K562 (cell line): ENCODE data around the gene EMILIN1.

Experiments used
- CTCF ChIP-seq, 3 experiments: IDR thresholded peaks in 2 of 3; conservative IDR thresholded peaks in 1 of 3; 2 replicates each; pipeline ENCODE4 v1.5.1; 2011 to 2012; ENCODE audit warnings: low read length in 3 of 3, mild to moderate bottlenecking in 3 of 3, control low read depth in 2 of 3, improper control_type of control experiment in 1 of 3, inconsistent platforms in 1 of 3, low read depth in 1 of 3, mixed read lengths in 1 of 3, moderate library complexity in 1 of 3; ENCODE audit not compliant: insufficient read depth in 2 of 3
- MEF2D ChIP-seq: conservative IDR thresholded peaks from 2 replicates; pipeline ENCODE4 v1.6.1; 2016; ENCODE audit warnings: low read depth, missing genetic modification characterization, missing compliant biosample characterization
- POLR2AphosphoS2 ChIP-seq: IDR thresholded peaks from 2 replicates; pipeline ENCODE4 v1.6.1; 2012; ENCODE audit warnings: low read length, improper control_type of control experiment
- RCOR1 ChIP-seq, 2 experiments: IDR thresholded peaks; 2 replicates each; pipeline ENCODE4 v1.6.1; 2012; ENCODE audit warnings: low read depth in 2 of 2, low read length in 2 of 2, borderline replicate concordance in 1 of 2, improper control_type of control experiment in 1 of 2
- RFX5 ChIP-seq: IDR thresholded peaks from 2 replicates; pipeline ENCODE4 v1.6.1; 2011; ENCODE audit warnings: low read depth, mild to moderate bottlenecking, improper control_type of control experiment, low read length
- ZNF282 ChIP-seq: sonication (generic); formaldehyde crosslinking; IDR thresholded peaks from 2 replicates; pipeline ENCODE4 v1.8.1; 2023; ENCODE audit warnings: missing genetic modification reagents
- TF ChIP-seq, protein P1 (sequence below): fragments of 200-800 bp; sonication (Bioruptor generic); IDR thresholded peaks from 2 replicates; pipeline ENCODE4 v1.6.1; 2016; ENCODE audit warnings: missing genetic modification characterization, missing compliant biosample characterization
- TF ChIP-seq, protein P2 (sequence below): sonication (generic); formaldehyde crosslinking; IDR thresholded peaks from 2 replicates; pipeline ENCODE4 v1.8.1; 2023; ENCODE audit warnings: mild to moderate bottlenecking, missing genetic modification reagents

DNA sequence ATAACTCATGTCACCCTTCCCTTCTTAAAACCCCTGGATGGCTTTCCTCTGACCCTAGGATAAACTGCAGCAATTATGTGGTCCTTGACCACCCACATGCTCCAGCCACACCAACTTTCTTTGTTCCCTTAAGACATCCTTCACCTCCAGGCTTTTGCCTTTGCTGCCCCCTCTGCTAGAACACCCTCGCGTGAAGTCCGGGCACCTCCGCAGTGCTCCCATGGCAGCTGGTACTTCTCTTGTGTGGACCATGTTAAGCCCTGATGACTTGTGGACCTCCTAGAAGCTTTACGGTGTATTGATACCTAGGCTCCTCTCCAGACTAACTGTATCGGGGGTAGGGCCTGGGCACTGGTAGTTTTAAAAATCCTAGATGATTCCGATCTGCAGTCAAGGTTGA lies 44.4 kb downstream of the EMILIN1 start:
- TF ChIP-seq, protein P1, sequence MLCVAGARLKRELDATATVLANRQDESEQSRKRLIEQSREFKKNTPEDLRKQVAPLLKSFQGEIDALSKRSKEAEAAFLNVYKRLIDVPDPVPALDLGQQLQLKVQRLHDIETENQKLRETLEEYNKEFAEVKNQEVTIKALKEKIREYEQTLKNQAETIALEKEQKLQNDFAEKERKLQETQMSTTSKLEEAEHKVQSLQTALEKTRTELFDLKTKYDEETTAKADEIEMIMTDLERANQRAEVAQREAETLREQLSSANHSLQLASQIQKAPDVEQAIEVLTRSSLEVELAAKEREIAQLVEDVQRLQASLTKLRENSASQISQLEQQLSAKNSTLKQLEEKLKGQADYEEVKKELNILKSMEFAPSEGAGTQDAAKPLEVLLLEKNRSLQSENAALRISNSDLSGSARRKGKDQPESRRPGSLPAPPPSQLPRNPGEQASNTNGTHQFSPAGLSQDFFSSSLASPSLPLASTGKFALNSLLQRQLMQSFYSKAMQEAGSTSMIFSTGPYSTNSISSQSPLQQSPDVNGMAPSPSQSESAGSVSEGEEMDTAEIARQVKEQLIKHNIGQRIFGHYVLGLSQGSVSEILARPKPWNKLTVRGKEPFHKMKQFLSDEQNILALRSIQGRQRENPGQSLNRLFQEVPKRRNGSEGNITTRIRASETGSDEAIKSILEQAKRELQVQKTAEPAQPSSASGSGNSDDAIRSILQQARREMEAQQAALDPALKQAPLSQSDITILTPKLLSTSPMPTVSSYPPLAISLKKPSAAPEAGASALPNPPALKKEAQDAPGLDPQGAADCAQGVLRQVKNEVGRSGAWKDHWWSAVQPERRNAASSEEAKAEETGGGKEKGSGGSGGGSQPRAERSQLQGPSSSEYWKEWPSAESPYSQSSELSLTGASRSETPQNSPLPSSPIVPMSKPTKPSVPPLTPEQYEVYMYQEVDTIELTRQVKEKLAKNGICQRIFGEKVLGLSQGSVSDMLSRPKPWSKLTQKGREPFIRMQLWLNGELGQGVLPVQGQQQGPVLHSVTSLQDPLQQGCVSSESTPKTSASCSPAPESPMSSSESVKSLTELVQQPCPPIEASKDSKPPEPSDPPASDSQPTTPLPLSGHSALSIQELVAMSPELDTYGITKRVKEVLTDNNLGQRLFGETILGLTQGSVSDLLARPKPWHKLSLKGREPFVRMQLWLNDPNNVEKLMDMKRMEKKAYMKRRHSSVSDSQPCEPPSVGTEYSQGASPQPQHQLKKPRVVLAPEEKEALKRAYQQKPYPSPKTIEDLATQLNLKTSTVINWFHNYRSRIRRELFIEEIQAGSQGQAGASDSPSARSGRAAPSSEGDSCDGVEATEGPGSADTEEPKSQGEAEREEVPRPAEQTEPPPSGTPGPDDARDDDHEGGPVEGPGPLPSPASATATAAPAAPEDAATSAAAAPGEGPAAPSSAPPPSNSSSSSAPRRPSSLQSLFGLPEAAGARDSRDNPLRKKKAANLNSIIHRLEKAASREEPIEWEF (CRISPR knock-in tag) = no peak
- TF ChIP-seq CTCF (IDR thresholded peaks at IDR 0.05 in 2 of 3, conservative IDR thresholded peaks at IDR 0.05 in 1 of 3; ENCODE audit: insufficient read depth in 2 of 3, low read depth in 1 of 3, low read length in 3 of 3) (no peak), POLR2AphosphoS2 (no peak), RFX5 (no peak), MEF2D (tag) (no peak), ZNF282 (CRISPR knock-in tag) (no peak), RCOR1 (IDR thresholded peaks at IDR 0.05; ENCODE audit: borderline replicate concordance in 1 of 2, low read depth in 2 of 2, low read length in 2 of 2) (no peak)
- TF ChIP-seq, protein P2, sequence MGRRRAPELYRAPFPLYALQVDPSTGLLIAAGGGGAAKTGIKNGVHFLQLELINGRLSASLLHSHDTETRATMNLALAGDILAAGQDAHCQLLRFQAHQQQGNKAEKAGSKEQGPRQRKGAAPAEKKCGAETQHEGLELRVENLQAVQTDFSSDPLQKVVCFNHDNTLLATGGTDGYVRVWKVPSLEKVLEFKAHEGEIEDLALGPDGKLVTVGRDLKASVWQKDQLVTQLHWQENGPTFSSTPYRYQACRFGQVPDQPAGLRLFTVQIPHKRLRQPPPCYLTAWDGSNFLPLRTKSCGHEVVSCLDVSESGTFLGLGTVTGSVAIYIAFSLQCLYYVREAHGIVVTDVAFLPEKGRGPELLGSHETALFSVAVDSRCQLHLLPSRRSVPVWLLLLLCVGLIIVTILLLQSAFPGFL (CRISPR knock-in tag) = no peak
